Nephron progenitor cell (in vitro differentiated cells): Measurements from ENCODE around the gene HUNK.
A peak's percentile ranks its signal among the peaks of the same experiment; 100 is the strongest.
"Not testable (repeated sequence)": the region's sequence is repeated elsewhere in the genome, so short reads cannot be mapped to it uniquely, and the experiment has no call there.

Experiments
- DNase-seq: peaks from one replicate; pipeline ENCODE4 v3.0.0; 2021
- H3K27ac Mint-ChIP-seq: 2 replicates; pipeline ENCODE4 v1.8.0; 2021; ENCODE audit warnings: mild to moderate bottlenecking, moderate library complexity, mixed read lengths
- H3K27me3 Mint-ChIP-seq: 2 replicates; pipeline ENCODE4 v1.8.0; 2021; ENCODE audit warnings: mild to moderate bottlenecking, low read depth, mixed read lengths; ENCODE audit not compliant: poor library complexity
- H3K36me3 Mint-ChIP-seq: 2 replicates; pipeline ENCODE4 v1.8.0; 2021; ENCODE audit warnings: low read depth, mixed read lengths
- H3K4me1 Mint-ChIP-seq: 2 replicates; pipeline ENCODE4 v1.8.0; 2021; ENCODE audit warnings: mixed read lengths
- H3K4me3 Mint-ChIP-seq: 2 replicates; pipeline ENCODE4 v1.8.0; 2021; ENCODE audit warnings: mild to moderate bottlenecking, moderate library complexity, mixed read lengths
- H3K9me3 Mint-ChIP-seq: 2 replicates; pipeline ENCODE4 v1.8.0; 2021; ENCODE audit warnings: mild to moderate bottlenecking, moderate library complexity, mixed read lengths
- TF ChIP-seq, protein P1 (sequence below): fragments of 200-600 bp; sonication (generic); IDR thresholded peaks from 2 replicates; pipeline ENCODE4 v1.5.0; 2021; ENCODE audit warnings: antibody characterized with exemption

Gene HUNK

DNA sequence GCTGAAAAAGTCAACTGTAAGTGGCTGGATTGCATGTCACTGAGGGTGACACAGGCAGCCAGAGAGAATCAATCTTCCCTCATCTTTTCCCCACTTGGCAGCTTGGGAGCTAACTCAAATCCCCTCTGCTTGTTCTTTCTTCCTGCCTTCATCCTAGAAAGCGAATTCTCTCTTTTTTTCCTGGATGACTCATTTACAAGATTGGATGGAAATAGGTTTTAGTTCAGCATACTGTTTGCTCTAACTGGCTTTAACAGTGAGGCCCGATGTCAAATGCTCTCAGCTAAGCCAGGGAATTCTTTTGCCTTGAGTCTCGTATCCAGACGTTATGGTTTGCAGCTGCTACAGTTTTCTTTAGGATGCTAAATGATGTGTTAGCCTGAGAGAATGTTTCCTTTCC lies 72.7 kb downstream of the HUNK start:
- H3K4me1 Mint-ChIP-seq: peaks cover 57% of the 10 kb centered on the region
- H3K9me3 Mint-ChIP-seq: no peaks in the 10 kb centered on the region

DNA sequence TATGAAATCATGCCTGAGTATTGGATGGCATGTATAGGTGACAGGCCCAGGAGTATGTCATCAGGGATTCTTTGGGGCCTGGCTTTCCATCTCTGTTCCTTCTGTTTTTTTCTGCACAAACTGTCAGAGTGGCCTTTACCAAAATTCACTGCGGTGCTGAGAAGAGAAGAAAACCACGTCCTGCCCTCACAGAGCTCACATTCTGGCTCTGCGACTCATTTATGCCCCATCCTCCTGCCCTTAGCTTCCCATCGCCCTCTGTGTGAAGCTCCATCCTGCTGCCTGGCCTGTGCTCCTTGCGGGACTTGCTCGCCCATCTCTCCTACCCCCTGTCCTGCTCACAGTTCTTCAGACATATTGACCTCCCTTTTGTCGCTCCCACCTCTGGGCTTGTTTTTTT lies 73.4 kb downstream of the HUNK start:
- TF ChIP-seq, protein P1, sequence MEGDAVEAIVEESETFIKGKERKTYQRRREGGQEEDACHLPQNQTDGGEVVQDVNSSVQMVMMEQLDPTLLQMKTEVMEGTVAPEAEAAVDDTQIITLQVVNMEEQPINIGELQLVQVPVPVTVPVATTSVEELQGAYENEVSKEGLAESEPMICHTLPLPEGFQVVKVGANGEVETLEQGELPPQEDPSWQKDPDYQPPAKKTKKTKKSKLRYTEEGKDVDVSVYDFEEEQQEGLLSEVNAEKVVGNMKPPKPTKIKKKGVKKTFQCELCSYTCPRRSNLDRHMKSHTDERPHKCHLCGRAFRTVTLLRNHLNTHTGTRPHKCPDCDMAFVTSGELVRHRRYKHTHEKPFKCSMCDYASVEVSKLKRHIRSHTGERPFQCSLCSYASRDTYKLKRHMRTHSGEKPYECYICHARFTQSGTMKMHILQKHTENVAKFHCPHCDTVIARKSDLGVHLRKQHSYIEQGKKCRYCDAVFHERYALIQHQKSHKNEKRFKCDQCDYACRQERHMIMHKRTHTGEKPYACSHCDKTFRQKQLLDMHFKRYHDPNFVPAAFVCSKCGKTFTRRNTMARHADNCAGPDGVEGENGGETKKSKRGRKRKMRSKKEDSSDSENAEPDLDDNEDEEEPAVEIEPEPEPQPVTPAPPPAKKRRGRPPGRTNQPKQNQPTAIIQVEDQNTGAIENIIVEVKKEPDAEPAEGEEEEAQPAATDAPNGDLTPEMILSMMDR: no peak
- Mint-ChIP-seq H3K27ac (peak overlapping the region; percentile 97), H3K4me3 (no peak overlapping the region), H3K4me1 (peaks cover 59% of the 10 kb centered on the region), H3K36me3 (peaks cover 90% of the 10 kb centered on the region), H3K27me3 (no peaks in the 10 kb centered on the region), H3K9me3 (no peaks in the 10 kb centered on the region)
- DNase-seq: no peak

More for the DNA sequence above, 72.7 kb downstream of the HUNK start:
- Mint-ChIP-seq H3K27ac (peak overlapping the region; percentile 97), H3K27me3 (no peaks in the 10 kb centered on the region), H3K4me3 (peak overlapping the region; percentile 47), H3K36me3 (peaks cover 90% of the 10 kb centered on the region)
- TF ChIP-seq, protein P1: no peak
- DNase-seq: no peak

DNA sequence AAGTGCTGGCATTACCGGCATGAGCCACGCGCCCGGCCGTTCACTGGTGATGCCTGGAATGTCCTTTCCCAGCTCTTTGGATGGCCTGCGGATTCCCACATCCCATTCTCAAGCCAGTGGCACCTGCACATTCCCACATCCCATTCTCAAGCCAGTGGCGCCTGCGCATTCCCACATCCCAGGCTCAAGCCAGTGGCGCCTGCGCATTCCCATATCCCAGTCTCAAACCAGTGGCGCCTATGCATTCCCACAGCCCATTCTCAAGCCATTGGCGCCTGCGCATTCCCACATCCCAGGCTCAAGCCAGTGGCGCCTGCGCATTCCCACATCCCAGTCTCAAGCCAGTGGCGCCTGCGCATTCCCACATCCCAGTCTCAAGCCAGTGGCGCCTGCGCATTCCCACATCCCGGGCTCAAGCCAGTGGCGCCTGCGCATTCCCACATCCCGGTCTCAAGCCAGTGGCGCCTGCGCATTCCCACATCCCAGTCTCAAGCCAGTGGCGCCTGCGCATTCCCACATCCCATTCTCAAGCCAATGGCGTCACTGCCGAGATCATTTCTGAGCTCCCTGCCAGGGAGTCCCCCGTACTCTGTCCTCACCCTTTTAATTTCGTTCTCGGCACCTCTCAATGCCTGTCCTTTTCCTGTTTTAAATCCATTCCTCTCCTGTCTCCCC lies 74.2 kb downstream of the HUNK start:
- Mint-ChIP-seq H3K36me3 (peaks cover 90% of the 10 kb centered on the region), H3K4me1 (peaks cover 61% of the 10 kb centered on the region)
- H3K4me3 Mint-ChIP-seq, DNase-seq, H3K27ac Mint-ChIP-seq, H3K27me3 Mint-ChIP-seq, H3K9me3 Mint-ChIP-seq: not testable (repeated sequence)

DNA sequence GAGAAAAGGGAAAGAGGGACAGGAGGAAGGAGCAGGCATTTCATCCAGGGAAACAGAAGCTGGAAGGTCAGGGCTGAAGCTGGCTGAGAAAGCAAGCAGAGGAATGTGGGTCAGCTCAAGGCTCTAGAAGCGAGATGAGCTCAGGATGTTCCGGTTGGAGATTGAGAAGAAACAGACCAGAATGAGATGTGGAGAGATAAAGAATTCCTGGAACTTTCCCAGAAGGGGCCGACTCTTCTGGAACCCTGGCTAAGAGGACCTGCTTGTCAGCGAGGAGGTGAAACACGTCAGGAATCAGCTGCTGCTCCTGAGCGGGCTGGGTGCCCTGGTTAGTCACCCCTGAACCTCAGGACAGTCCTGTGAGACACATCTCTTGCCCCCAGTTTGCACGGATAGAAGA lies 75.9 kb downstream of the HUNK start:
- no peaks in the 10 kb centered on the region for H3K9me3 Mint-ChIP-seq
- H3K4me3 Mint-ChIP-seq: no peak overlapping the region
- H3K27ac Mint-ChIP-seq: peak overlapping the region; percentile 88
- H3K27me3 Mint-ChIP-seq: no peaks in the 10 kb centered on the region
- peaks cover 92% of the 10 kb centered on the region for H3K36me3 Mint-ChIP-seq
- no peak for DNase-seq
- TF ChIP-seq, protein P1: no peak
- peaks cover 52% of the 10 kb centered on the region for H3K4me1 Mint-ChIP-seq

DNA sequence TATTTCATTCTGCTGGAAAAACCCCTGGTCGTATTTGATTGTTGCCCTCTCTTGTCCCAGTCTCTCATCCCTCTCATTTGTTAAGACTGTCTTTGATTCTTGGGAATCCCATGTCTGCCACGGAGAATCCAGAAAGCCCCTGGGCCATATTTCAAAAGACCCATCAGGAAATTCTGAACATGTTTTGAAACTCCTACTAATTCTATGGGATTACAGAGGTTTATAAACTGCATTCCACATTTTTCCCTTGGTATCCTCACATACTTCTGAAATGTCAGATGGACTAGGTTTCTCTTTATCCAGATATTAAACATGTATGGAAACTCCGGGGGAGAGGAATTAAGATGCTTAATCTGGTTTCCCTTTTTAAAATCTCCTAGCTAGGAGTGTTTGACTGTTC lies 80.0 kb downstream of the HUNK start:
- peaks cover 4% of the 10 kb centered on the region for H3K27me3 Mint-ChIP-seq
- peak overlapping the region; percentile 70 for H3K27ac Mint-ChIP-seq
- TF ChIP-seq, protein P1: no peak
- no peaks in the 10 kb centered on the region for H3K9me3 Mint-ChIP-seq
- peaks cover 30% of the 10 kb centered on the region for H3K4me1 Mint-ChIP-seq
- no peak overlapping the region for H3K4me3 Mint-ChIP-seq
- H3K36me3 Mint-ChIP-seq: peaks cover 99% of the 10 kb centered on the region
- no peak for DNase-seq

DNA sequence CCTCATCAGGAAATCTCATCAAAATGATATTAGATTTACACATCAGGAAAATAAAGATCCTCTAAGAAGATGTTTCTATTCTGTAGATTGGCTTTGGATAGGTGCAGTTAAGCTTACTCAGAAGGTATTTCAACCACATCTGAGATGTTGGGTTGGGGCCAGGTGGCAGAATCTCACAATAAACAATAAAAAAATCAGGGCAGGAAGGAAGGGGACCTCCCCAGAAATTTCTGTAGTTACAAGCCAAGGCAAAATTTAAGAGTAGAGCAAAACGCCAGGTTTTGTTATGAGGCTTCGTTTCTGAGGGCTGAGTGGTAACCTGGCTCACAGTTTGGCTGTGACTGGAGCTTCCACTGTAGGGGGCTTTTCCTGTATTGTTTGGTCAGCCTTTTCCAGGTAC lies 84.8 kb downstream of the HUNK start:
- Mint-ChIP-seq H3K4me1 (peaks cover 11% of the 10 kb centered on the region), H3K27me3 (peaks cover 4% of the 10 kb centered on the region), H3K9me3 (peaks cover 24% of the 10 kb centered on the region), H3K27ac (no peak overlapping the region), H3K36me3 (peaks cover 100% of the 10 kb centered on the region), H3K4me3 (no peak overlapping the region)
- DNase-seq: no peak
- TF ChIP-seq, protein P1: no peak
